Stimulated activated CD4-positive, alpha-beta T cell treated with anti-CD3 and anti-CD28 coated beads, Interleukin-15, amount 100 ng/mL, for 1 hour (primary cell): ENCODE data around the gene NKAIN2.
"Not testable (repeated sequence)": the region's sequence is repeated elsewhere in the genome, so short reads cannot be mapped to it uniquely, and the experiment has no call there.

Experiments used
- DNase-seq, 2 donors: peaks; one replicate each; pipeline ENCODE4 v3.0.0-alpha.2; 2020; ENCODE audit warnings: low read depth in 1 of 2, low spot score in 1 of 2

Gene NKAIN2

DNA sequence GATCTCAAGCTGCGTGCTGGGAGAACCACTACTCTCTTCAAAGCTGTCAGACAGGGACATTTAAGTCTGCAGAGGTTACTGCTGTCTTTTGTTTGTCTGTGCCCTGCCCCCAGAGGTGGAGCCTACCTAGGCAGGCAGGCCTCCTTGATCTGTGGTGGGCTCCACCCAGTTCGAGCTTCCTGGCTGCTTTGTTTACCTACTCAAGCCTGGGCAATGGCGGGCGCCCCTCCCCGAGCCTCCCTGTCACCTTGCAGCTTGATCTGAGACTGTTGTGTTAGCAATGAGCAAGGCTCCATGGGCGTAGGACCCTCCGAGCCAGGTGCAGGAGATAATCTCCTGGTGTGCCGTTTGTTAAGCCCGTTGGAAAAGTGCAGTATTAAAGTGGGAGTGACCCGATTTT, 609.0 kb downstream of the NKAIN2 start:
- not testable (repeated sequence) for DNase-seq

DNA sequence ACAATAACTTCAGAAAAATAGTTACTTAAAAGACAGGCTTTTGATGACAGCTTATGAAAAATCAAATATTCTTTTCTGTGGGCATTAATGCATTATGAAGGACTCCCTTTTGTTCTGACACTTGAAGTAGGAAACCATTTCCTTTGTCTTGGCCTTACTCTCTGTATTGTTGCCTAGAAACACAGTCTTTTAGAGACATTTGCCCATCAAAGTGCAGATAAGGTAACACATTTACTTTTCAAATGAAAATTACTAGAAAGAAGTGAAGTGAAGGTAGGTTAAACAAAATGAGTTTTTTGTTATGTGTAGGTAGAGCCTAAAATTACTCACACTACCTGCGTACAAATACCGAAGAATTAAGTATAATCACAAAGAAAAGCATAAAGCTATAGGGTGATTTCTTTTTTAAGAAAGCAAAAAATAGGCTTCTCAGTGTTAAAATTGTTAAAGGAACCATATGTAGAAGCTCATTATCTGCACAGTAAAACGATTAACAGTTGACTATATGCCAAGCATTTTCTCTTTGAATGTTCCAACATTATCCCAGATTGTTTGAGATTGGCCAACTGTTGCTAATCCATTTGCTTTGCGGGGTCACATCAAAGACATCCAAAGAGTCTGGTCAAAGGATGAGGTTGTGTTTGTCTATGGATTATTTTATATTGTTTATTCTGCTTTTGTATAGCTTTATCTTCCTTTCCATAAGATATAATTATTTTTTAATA, 616.6 kb downstream of the NKAIN2 start:
- DNase-seq: no peak

DNA sequence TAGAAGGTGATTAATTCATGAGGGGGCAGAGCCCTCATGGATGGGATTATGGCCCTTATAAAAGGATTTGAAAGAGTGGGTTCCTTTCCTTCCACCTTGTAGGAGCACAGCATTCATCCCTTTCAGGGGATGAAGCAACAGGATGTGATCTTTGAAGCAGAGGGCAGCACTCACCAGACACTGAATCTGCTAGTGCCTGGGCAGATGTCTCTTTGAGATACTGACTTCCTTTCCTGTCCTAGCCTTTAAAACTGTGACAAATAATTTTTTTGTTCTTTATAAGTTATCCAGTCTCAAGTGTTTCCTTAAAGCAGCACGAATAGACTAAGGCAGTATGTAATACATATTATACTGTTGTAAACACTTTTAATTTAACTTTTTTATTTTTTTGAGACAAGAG, 620.0 kb downstream of the NKAIN2 start:
- no peak for DNase-seq

DNA sequence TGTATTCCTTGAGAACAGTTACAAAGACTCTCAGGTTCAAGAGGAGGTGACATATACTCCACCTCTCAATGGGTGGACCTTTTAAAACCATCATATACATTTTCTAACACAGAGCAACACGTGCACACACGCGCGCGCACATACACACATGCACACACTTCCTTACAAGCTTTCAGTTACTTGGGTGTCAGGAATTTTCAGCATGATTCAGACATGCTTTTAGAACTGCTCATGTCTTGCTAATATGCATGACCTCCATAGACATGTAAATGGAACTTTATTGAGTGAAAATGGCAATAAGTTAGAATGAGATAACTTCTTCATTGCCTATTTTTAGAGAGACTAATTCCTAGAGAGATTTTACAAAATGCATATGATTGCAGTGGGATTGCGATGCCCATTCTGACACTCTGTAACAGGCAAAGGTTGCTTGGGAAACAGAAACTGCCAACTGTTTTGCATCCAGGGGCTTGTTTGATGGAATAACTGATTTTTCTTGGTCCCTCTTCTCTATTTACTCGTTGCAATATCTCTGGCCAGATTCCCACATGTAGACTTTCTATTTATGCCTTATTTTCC, 627.2 kb downstream of the NKAIN2 start:
- no peak for DNase-seq

DNA sequence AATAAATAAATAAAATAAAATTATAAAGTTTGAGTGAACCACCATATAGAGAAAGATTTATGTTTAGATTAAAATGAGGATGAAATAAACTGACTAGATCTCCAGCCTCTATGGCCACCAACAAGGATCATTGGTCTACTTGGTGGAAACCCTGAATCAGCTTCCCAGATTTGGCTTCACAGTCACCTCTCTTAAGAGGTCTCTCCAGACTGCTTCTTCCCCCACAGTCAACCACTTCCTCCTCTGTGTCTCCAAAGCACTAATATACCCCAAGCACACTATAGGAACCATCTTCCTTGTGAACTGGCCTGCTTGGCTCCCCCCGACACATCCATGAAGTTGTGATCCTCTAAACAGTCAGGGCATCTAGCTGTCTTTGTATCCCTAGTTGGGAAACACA, 629.0 kb downstream of the NKAIN2 start:
- no peak for DNase-seq

DNA sequence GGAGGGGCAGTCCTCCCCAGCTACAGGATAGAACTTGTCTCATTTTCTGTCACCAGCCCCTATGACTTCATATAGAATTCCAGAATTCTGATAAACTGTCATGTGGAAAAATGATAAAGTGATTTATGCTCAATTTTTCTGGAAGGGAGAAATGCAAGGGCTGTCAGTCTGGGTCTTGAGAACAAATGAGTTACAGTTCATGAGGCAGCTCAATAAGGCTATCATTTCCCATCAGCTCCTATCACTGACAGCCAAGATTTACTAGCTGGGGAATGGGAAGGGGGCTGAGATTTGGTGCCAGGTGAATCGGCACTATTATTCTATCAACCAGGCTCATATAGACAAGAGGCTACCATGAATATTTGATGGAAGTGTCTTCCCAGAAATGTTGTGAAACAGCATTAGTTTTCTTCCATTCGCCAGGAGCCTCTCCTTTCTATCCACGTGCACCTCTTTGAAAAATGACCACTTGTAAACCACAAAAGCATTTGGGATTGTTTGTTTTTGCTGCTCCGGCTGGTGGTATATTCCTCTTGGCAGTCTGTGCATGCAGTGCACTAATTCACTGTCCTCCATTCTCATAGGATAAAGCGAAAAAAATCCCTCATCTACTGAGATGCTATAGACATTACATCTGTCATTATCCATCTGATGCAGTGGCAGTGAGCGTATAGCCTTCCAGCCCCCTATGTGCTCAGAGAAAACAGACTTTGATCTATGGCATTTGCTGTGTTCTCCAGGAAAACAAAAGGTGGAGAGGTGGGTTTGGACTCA, 629.9 kb downstream of the NKAIN2 start:
- DNase-seq: no peak

DNA sequence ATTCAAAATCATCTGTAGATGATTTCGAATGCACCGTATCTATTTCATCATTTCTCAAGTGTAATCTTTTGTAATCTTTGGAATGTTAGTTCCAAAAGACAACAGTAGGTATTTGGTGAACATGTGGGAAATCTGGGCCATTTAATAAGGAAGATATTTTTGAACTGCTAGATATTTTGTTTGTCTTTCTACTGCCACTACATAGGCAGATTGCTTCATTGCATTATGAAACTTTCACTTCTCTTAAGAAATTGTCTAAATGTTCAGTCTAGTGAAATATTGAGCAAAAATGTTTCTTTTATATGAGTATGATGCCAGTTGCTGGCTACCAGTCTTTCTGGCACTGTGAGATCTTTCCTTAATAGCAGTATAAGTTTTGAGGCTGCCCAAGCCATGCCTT, 630.8 kb downstream of the NKAIN2 start:
- no peak for DNase-seq

DNA sequence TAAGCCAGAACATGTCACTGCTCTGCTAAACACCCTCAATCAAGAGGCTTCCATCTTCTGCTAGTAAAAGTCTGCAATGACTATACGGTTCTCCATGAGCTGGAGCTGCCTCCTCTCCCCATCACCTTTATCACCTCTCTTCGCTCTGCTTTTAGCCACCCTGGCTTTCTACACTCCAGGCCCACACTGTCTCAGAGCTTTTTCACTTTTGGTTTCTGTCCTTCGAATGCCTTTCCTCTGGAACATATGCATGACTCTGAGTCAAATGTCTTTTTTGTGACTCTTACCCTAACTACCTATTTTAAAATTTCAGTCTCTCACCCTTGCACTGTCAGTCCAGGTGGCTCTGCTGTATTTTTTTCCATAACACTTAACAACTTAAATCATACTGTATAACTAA, 633.1 kb downstream of the NKAIN2 start:
- no peak for DNase-seq

DNA sequence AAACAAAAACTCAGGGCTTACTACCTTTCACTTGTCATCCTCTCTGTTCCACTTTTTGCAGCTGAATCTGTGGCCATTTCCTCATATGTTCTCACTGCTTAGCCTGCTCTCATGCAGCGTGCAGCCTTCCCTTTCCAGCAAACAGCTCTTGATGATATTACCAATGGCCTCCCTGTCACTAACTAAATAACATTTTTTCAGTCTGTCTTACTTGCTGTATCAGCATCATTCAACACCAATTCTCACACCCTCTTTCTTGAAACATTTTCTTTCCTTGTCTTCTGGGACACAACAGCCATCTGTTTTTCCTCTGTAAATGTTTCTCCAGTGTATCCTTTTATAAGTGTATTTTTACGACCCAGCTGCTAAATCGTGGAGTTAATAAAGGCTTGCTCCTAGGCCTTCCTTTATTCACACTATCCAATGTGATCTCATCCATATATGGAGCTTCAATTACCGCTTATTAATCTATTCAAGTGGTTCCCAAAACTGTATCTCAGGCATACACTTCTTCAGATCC, 634.9 kb downstream of the NKAIN2 start:
- DNase-seq: no peak

DNA sequence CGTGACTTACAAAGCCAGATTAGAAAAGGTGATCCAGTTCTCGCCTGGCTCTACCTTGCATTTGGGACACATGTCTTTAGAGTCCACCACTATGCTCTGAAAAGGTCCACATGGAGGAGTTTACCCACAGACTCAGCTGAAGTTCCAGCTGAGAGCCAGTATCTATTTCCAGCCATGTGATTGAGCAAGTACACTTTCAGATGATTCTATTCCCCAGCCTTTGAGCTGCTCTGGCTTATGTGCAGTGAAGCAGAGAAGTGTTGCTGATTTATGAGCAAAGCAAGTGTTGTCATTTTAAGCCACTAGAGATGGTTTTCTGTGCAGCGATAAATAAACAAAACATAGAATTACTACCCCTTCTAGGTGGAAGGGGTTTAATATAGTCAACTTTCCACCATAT, 637.8 kb downstream of the NKAIN2 start:
- DNase-seq: no peak

DNA sequence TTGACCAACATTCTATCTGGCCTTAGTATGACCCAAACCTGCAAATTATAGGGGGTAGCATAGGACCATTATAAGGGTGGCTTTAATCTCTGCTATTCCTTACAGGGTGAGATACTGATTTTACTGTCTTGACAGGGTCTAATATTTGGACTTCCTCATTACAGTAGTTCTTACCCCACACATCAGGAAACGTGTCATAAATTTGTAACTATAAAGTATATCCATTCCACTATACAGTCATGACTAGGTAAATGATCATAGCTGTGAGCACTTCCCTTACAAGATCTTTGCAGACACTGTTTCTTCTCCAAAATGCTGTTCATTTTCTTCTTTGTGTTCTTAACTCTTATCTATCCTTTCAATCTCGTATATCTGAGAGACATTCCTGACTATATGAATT, 639.9 kb downstream of the NKAIN2 start:
- no peak for DNase-seq

DNA sequence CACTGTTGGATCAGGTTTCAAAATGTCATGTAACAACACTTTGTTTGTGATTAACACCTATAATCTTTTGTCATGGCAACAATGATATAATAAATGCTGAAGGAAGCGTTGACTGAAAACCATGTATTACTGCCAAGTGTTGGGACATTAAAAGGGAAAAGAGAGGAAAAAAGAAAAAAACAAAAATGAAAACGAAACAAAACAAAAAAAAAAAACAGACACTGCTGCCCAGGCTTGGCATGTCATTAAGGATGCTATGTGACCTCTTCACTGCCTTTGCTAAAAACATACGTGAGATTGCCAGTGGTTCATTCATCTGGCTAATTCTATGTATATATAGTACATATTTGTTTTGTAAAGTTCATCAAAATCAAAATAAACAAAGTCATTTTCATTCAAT, 641.9 kb downstream of the NKAIN2 start:
- no peak for DNase-seq

DNA sequence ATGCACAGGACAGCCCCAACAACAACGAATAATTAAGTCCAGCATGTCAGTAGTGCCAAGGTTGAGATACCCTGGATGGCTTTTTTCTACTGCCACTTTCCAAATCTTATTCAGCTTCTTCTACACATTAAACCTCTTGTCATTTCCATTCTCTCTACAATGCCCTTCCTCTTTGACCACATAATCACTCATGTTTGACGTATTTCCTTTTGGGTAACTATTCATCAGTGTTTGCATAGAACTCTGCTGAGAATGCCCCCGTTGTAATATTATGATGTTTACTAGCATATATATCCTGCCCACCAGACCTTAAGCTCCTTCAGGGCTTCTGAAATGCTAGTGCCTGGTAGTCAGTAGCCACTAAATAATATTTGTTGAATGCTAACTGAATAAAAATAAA, 643.3 kb downstream of the NKAIN2 start:
- no peak for DNase-seq

DNA sequence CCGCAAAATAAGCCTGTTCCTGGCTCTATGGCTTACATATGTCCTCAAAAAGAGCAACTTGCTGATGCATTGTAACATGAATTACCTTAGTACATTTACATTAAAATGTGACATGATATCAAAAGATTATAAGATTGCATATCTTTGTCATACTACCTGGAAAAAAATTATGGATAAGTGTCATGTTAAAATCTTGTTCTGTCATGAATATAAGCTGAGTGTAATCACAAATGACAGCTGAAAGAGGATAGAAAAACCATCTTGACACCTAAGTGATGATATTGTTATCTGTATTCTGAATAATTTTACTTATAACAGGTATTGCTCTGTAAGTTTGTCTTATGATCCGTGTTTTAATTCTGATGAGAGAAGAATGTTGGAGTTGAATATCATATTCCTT, 655.6 kb downstream of the NKAIN2 start:
- DNase-seq: no peak

DNA sequence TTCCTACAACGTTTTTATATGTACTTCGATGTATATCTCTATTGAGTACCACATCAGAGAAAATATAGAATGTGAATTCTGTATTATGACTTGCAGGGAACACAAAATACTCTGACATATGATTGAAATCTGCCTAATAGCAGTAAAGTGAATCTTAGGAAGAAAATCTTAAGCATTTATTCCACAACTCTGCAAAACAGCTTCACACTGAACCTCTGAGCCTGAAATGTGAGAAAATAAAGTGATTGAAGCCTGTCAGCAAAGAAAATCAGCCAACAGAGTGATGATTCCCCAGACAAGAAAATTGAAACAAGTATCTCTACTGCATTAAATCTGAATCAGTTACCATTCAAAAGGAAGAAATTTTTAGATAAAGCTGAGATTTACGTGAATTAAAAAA, 659.1 kb downstream of the NKAIN2 start:
- DNase-seq: no peak

DNA sequence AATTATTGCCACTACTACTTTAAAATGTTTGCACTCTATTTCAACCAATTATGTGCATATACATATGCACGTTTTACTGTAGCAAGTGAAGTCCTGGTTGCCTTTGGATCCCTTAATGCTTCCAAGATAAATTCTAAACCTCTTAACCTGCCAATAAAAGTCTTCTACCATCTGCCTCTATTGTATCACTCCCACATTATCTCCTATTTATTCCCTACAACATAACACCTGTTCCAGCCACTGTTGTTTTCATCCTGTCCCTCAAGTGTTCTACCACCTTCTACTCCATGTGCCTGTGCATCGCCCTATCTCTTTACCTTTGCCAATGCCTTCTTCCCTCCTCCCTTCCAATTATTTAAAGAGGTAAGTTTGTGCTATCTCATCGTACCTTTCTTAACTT, 659.6 kb downstream of the NKAIN2 start:
- DNase-seq: no peak

DNA sequence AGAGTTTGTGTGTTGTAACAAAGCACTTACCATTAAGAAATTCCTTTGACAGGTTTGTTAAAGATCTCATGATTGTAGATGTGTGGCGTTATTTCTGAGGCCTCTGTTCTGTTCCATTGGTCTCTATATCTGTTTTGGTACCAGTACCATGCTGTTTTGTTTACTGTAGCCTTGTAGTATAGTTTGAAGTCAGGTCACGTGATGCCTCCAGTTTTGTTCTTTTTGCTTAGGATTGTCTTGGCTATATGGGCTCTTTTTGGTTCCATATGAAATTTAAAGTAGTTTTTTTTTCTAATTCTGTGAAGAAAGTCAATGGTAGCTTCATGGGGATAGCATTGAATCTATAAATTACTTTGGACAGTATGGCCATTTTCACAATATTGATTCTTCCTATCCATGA, 660.9 kb downstream of the NKAIN2 start:
- DNase-seq: not testable (repeated sequence)

DNA sequence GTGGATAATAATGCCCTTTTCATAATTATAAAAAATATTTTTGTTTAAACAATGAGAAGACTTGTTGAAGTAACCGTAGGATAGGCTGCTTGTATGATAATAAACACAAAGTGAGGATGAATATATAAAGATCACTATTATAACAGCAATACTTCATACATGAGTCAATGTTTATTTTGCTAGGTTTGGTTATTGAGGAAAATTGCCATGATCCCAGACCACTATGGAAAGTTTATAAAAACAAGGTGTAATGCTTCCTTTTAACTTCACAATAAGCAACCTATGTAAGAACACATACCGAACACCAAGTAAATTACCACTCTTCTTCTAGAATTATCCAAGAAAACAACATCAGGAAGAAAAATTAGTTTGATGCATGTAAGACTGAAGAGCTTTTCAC, 663.3 kb downstream of the NKAIN2 start:
- DNase-seq: no peak

DNA sequence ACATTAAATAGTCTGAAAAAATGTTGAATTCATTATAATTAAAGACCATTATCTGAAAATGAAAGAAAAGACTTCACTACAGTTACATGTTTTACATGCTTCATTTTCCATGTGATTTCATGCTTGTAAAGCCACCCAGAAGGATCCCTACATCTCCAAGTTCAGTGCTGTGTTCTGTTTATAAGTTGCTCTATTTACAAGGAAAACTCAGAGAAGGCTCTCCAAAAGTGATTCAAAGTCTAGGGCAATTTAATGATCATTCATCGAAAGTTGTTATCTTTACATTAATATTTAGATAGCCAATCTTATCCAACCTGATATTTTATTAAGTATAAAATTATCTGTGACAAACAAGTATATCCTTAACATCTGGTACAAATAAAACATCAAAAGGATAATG, 663.7 kb downstream of the NKAIN2 start:
- no peak for DNase-seq

DNA sequence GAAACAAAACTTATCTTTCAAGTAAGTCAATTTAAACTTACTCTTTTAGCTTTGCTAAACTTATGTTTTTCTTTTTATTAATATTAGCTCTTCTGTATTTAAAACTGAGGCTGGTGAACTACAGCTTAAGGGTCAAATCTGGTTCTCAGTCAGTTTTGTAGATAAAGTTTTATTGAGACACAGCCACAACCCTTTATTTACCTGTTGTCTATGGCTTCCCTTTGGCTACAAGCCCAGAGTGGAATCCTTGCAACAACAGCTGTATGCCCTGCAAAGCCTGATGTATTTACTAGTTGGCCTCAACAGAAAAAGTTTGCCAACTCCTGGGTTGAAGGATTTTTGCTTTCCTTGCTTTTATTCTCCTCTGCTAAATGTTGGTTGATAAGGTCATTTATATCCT, 667.1 kb downstream of the NKAIN2 start:
- no peak for DNase-seq

DNA sequence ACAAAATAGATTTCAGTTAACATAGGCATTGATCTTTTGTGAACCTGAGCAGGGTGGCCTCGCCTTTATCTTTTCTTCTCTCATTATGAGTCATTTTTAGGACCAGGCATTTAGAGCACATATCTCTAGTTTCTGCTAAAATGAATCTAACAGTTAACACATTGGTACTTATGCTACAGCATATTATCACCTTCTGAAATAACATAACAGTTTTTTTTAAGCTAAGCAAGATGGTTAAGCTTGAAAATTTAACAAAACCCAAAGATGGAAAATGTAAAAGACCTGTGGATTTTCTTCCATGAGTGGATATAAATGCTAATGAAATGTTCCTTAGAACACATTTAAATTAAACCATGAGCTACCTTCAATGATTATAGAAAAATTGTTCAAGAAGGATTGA, 671.5 kb downstream of the NKAIN2 start:
- DNase-seq: no peak

DNA sequence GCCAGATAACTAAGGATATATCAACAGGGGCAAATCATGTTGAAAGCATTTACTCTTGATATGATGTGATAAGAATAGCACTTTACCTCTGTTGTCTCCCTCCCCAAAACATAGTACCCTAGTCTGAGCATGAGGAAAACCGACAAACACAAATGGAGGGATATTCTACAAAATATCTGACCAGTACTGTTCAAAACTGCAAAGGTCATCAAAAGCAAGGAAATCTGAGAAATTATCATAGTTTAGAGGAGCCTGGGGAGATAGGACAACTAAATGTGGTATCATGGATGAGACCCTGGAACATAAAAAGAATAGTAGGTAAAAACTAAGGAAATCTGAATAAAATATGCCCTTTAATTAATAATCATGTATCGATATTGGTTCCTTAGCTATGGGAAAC, 675.2 kb downstream of the NKAIN2 start:
- DNase-seq: no peak
